Activated naive CD4-positive, alpha-beta T cell treated with anti-CD3 and anti-CD28 coated beads, Interleukin-2, amount 50 U/mL, for 24 hours (primary cell): ENCODE results near the gene DPH3.

ENCODE experiments used
- H3K27ac Mint-ChIP-seq: one replicate; pipeline ENCODE4 v1.8.0; 2021; ENCODE audit warnings: mild to moderate bottlenecking, mixed read lengths
- H3K27me3 Mint-ChIP-seq: one replicate; pipeline ENCODE4 v1.8.0; 2021; ENCODE audit warnings: mixed read lengths
- H3K36me3 Mint-ChIP-seq: one replicate; pipeline ENCODE4 v1.8.0; 2021; ENCODE audit warnings: mixed read lengths
- H3K4me1 Mint-ChIP-seq: one replicate; pipeline ENCODE4 v1.8.0; 2021; ENCODE audit warnings: mixed read lengths
- H3K4me3 Mint-ChIP-seq: one replicate; pipeline ENCODE4 v1.8.0; 2021; ENCODE audit warnings: mild to moderate bottlenecking, mixed read lengths
- H3K9me3 Mint-ChIP-seq: one replicate; pipeline ENCODE4 v1.8.0; 2021; ENCODE audit warnings: mixed read lengths

DPH3 gene

GRCh38 chr3:16299746-16300145 lies 35.0 kb upstream of the DPH3 start:
- Mint-ChIP-seq H3K9me3 (no peaks in the 10 kb centered on the region), H3K27ac (peak overlapping the region; percentile 97), H3K36me3 (peaks cover 43% of the 10 kb centered on the region), H3K27me3 (no peaks in the 10 kb centered on the region), H3K4me1 (peaks cover 98% of the 10 kb centered on the region), H3K4me3 (peak overlapping the region; percentile 54)

GRCh38 chr3:16298891-16299290 lies 34.1 kb upstream of the DPH3 start:
- Mint-ChIP-seq H3K27me3 (no peaks in the 10 kb centered on the region), H3K4me1 (peaks cover 97% of the 10 kb centered on the region), H3K4me3 (peak overlapping the region; percentile 54), H3K9me3 (no peaks in the 10 kb centered on the region), H3K27ac (peak overlapping the region; percentile 97), H3K36me3 (peaks cover 44% of the 10 kb centered on the region)

GRCh38 chr3:16297997-16298885 lies 33.5 kb upstream of the DPH3 start:
- H3K27me3 Mint-ChIP-seq = no peaks in the 10 kb centered on the region
- peak overlapping the region; percentile 54 for H3K4me3 Mint-ChIP-seq
- peak overlapping the region; percentile 97 for H3K27ac Mint-ChIP-seq
- H3K36me3 Mint-ChIP-seq = peaks cover 47% of the 10 kb centered on the region
- H3K9me3 Mint-ChIP-seq = no peaks in the 10 kb centered on the region
- peaks cover 99% of the 10 kb centered on the region for H3K4me1 Mint-ChIP-seq

- H3K27me3 Mint-ChIP-seq = no peaks in the 10 kb centered on the region
- no peaks in the 10 kb centered on the region for H3K9me3 Mint-ChIP-seq
- peaks cover 97% of the 10 kb centered on the region for H3K4me1 Mint-ChIP-seq
- peak overlapping the region; percentile 94 for H3K27ac Mint-ChIP-seq
- H3K4me3 Mint-ChIP-seq = peak overlapping the region; percentile 75
- H3K36me3 Mint-ChIP-seq = peaks cover 45% of the 10 kb centered on the region
Observed at GRCh38 chr3:16295298-16295890, 30.7 kb upstream of the DPH3 start.

GRCh38 chr3:16294844-16295243 lies 30.1 kb upstream of the DPH3 start:
- Mint-ChIP-seq H3K9me3 (no peaks in the 10 kb centered on the region), H3K36me3 (peaks cover 45% of the 10 kb centered on the region), H3K27me3 (no peaks in the 10 kb centered on the region), H3K27ac (peak overlapping the region; percentile 97), H3K4me3 (peak overlapping the region; percentile 84), H3K4me1 (peaks cover 97% of the 10 kb centered on the region)

- Mint-ChIP-seq H3K9me3 (no peaks in the 10 kb centered on the region), H3K27me3 (no peaks in the 10 kb centered on the region), H3K27ac (peak overlapping the region; percentile 97), H3K36me3 (peaks cover 21% of the 10 kb centered on the region), H3K4me1 (peaks cover 96% of the 10 kb centered on the region), H3K4me3 (peak overlapping the region; percentile 88)
Observed at GRCh38 chr3:16290827-16291196, 26.1 kb upstream of the DPH3 start.

GRCh38 chr3:16290007-16290826 lies 25.5 kb upstream of the DPH3 start:
- no peaks in the 10 kb centered on the region for H3K9me3 Mint-ChIP-seq
- peaks cover 96% of the 10 kb centered on the region for H3K4me1 Mint-ChIP-seq
- peak overlapping the region; percentile 88 for H3K4me3 Mint-ChIP-seq
- H3K36me3 Mint-ChIP-seq = peaks cover 15% of the 10 kb centered on the region
- H3K27ac Mint-ChIP-seq = peak overlapping the region; percentile 97
- no peaks in the 10 kb centered on the region for H3K27me3 Mint-ChIP-seq

- peaks cover 96% of the 10 kb centered on the region for H3K4me1 Mint-ChIP-seq
- H3K27me3 Mint-ChIP-seq = no peaks in the 10 kb centered on the region
- H3K36me3 Mint-ChIP-seq = peaks cover 12% of the 10 kb centered on the region
- peak overlapping the region; percentile 97 for H3K27ac Mint-ChIP-seq
- H3K9me3 Mint-ChIP-seq = no peaks in the 10 kb centered on the region
- peak overlapping the region; percentile 88 for H3K4me3 Mint-ChIP-seq
Observed at GRCh38 chr3:16289144-16289889, 24.6 kb upstream of the DPH3 start.

GRCh38 chr3:16288664-16289063 lies 23.9 kb upstream of the DPH3 start:
- Mint-ChIP-seq H3K27ac (peak overlapping the region; percentile 97), H3K27me3 (no peaks in the 10 kb centered on the region), H3K36me3 (peaks cover 12% of the 10 kb centered on the region), H3K4me3 (peak overlapping the region; percentile 88), H3K9me3 (no peaks in the 10 kb centered on the region), H3K4me1 (peaks cover 97% of the 10 kb centered on the region)

- Mint-ChIP-seq H3K36me3 (peaks cover 15% of the 10 kb centered on the region), H3K4me1 (peaks cover 95% of the 10 kb centered on the region), H3K4me3 (peak overlapping the region; percentile 88), H3K27ac (peak overlapping the region; percentile 93), H3K27me3 (no peaks in the 10 kb centered on the region), H3K9me3 (no peaks in the 10 kb centered on the region)
Observed at GRCh38 chr3:16286751-16287543, 22.2 kb upstream of the DPH3 start.

GRCh38 chr3:16286161-16286560 lies 21.4 kb upstream of the DPH3 start:
- Mint-ChIP-seq H3K4me3 (peak overlapping the region; percentile 88), H3K9me3 (no peaks in the 10 kb centered on the region), H3K36me3 (peaks cover 17% of the 10 kb centered on the region), H3K27me3 (no peaks in the 10 kb centered on the region), H3K27ac (peak overlapping the region; percentile 93), H3K4me1 (peaks cover 87% of the 10 kb centered on the region)

- peak overlapping the region; percentile 88 for H3K4me3 Mint-ChIP-seq
- peak overlapping the region; percentile 93 for H3K27ac Mint-ChIP-seq
- H3K4me1 Mint-ChIP-seq = peaks cover 72% of the 10 kb centered on the region
- H3K36me3 Mint-ChIP-seq = peaks cover 17% of the 10 kb centered on the region
- no peaks in the 10 kb centered on the region for H3K9me3 Mint-ChIP-seq
- H3K27me3 Mint-ChIP-seq = no peaks in the 10 kb centered on the region
Observed at GRCh38 chr3:16284633-16285032, 19.9 kb upstream of the DPH3 start.

GRCh38 chr3:16280671-16281070 lies 15.9 kb upstream of the DPH3 start:
- Mint-ChIP-seq H3K27me3 (no peaks in the 10 kb centered on the region), H3K4me1 (peaks cover 33% of the 10 kb centered on the region), H3K4me3 (no peak overlapping the region), H3K27ac (no peak overlapping the region), H3K36me3 (peaks cover 24% of the 10 kb centered on the region), H3K9me3 (no peaks in the 10 kb centered on the region)

- no peak overlapping the region for H3K27ac Mint-ChIP-seq
- peaks cover 24% of the 10 kb centered on the region for H3K36me3 Mint-ChIP-seq
Observed at GRCh38 chr3:16279010-16279801, 14.5 kb upstream of the DPH3 start.

More at GRCh38 chr3:16279010-16279801, 14.5 kb upstream of the DPH3 start:
- H3K4me1 Mint-ChIP-seq = peaks cover 18% of the 10 kb centered on the region
- H3K4me3 Mint-ChIP-seq = no peak overlapping the region
- no peaks in the 10 kb centered on the region for H3K27me3 Mint-ChIP-seq
- no peaks in the 10 kb centered on the region for H3K9me3 Mint-ChIP-seq
